Neural progenitor cell (in vitro differentiated cells): ENCODE results near the gene GALNTL6. TPM values are rescaled to one million over a fixed set of nuclear protein-coding genes. Genes with fewer than 3 reads are reported as not detected.

Source experiments
- DNase-seq: peaks from one replicate; pipeline ENCODE4 v3.0.0-alpha.2; 2016; ENCODE audit warnings: low spot score
- H2AFZ ChIP-seq: fragments of 200-600 bp; sonication (generic); replicated peaks from 2 replicates; pipeline ENCODE4 v1.6.1; 2016; ENCODE audit warnings: antibody characterized with exemption
- H3F3A ChIP-seq: fragments of 200-600 bp; sonication (generic); 2 replicates; pipeline ENCODE4 v1.6.1; 2016; ENCODE audit warnings: antibody characterized with exemption, low read depth
- H3K27ac ChIP-seq: fragments of 200-600 bp; sonication (generic); 2 replicates; pipeline ENCODE4 v1.5.1; 2016; ENCODE audit warnings: mild to moderate bottlenecking
- H3K27me3 ChIP-seq: fragments of 200-600 bp; sonication (generic); 2 replicates; pipeline ENCODE4 v1.6.1; 2016; ENCODE audit warnings: mild to moderate bottlenecking, moderate library complexity
- H3K36me3 ChIP-seq: fragments of 200-600 bp; sonication (generic); 2 replicates; pipeline ENCODE4 v1.5.1; 2016
- H3K4me1 ChIP-seq: fragments of 200-600 bp; sonication (generic); 2 replicates; pipeline ENCODE4 v1.6.1; 2016; ENCODE audit warnings: mixed run types
- H3K4me2 ChIP-seq: fragments of 200-600 bp; sonication (generic); 2 replicates; pipeline ENCODE4 v1.6.1; 2016
- H3K4me3 ChIP-seq: fragments of 200-600 bp; sonication (generic); 2 replicates; pipeline ENCODE4 v1.5.1; 2016
- H3K79me2 ChIP-seq: fragments of 200-600 bp; sonication (generic); 2 replicates; pipeline ENCODE4 v1.6.1; 2016; ENCODE audit warnings: low read depth
- H3K9ac ChIP-seq: fragments of 200-600 bp; sonication (generic); 2 replicates; pipeline ENCODE4 v1.6.1; 2016
- H3K9me3 ChIP-seq: fragments of 200-600 bp; sonication (generic); 2 replicates; pipeline ENCODE4 v1.5.1; 2016; ENCODE audit warnings: low read depth
- H4K20me1 ChIP-seq: fragments of 200-600 bp; sonication (generic); 2 replicates; pipeline ENCODE4 v1.6.1; 2016; ENCODE audit warnings: low read depth
- H3K27ac Mint-ChIP-seq: 3 replicates; pipeline ENCODE4 v1.8.0; 2021; ENCODE audit warnings: mixed read lengths
- H3K27me3 Mint-ChIP-seq: 2 replicates; pipeline ENCODE4 v1.8.0; 2022; ENCODE audit warnings: low read depth, mild to moderate bottlenecking, inconsistent platforms, moderate library complexity, mixed read lengths; ENCODE audit not compliant: insufficient read depth
- H3K36me3 Mint-ChIP-seq: 3 replicates; pipeline ENCODE4 v1.8.0; 2021; ENCODE audit warnings: mixed read lengths
- H3K4me1 Mint-ChIP-seq: 3 replicates; pipeline ENCODE4 v1.8.0; 2021; ENCODE audit warnings: mixed read lengths
- H3K4me3 Mint-ChIP-seq: 3 replicates; pipeline ENCODE4 v1.8.0; 2021; ENCODE audit warnings: mild to moderate bottlenecking, moderate library complexity, mixed read lengths
- H3K9me3 Mint-ChIP-seq: 3 replicates; pipeline ENCODE4 v1.8.0; 2020; ENCODE audit warnings: mixed read lengths
- EZH2 ChIP-seq: fragments of 200-600 bp; sonication (generic); IDR thresholded peaks from 2 replicates; pipeline ENCODE4 v1.6.1; 2017; ENCODE audit warnings: antibody characterized with exemption, mild to moderate bottlenecking, moderate library complexity
- EZH2phosphoT487 ChIP-seq: fragments of 200-600 bp; sonication (generic); IDR thresholded peaks from 2 replicates; pipeline ENCODE4 v1.6.1; 2017; ENCODE audit warnings: antibody characterized with exemption
- total RNA-seq: library from RNA; depleted of rRNA; stranded (reverse); fragments of >200 nt; gene quantifications from 2 replicates; pipeline ENCODE4 v1.2.3, GENCODE V29; 2015; ENCODE audit warnings: low replicate concordance
- TF ChIP-seq, protein P1 (sequence below): fragments of 200-600 bp; sonication (generic); IDR thresholded peaks from 2 replicates; pipeline ENCODE4 v1.5.1; 2017; ENCODE audit warnings: antibody characterized with exemption, mild to moderate bottlenecking

The GALNTL6 gene
- total RNA-seq, 1 donor from 2014 or later: 0.15 TPM

DNA sequence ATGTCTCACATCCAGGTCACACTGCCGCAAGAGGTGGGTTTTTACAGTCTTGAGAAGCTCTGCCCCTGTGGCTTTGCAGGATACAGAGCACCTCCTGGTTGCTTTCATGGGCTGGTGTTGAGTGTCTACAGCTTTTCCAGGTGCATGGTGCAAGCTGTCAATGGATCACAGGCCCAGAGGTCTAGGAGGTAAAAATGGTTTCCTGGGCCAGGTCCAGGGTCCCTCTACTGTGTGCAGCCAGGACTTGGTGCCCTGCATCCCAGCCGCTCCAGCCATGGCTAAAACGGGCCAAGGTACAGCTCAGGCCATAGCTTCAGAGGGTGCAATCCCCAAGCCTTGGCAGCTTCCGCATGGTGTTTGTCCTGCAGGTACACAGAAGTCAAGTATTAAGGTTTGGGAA, 921.4 kb downstream of the GALNTL6 start:
- no peak overlapping the region for H3K27ac ChIP-seq
- no peak overlapping the region for H3K9ac ChIP-seq
- H3K4me1 ChIP-seq: no peaks in the 10 kb centered on the region

DNA sequence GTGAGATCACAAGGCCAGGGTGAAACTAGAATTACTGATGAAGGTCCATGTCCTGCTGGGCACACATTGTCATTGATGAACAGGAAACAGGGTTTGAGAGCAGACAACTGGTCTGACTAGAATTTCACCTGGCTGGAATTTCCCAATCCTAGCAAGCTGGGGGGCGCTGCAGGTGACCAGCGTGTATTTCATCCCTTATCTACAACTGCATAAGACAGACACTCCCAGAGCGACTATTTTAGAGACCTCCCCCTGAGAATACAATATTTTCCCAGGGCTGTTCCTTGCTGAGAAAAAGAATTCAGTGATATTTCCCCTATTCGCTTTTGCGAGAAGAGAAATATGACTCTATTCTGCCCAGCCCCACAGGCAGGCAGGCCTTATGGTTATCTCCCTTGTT, 922.8 kb downstream of the GALNTL6 start:
- Histone ChIP-seq H3K4me3 (no peak overlapping the region), H3K27ac (no peak overlapping the region), H3K27me3 (no peaks in the 10 kb centered on the region), H3K4me1 (no peaks in the 10 kb centered on the region), H3K9me3 (peaks cover 11% of the 10 kb centered on the region), H3K9ac (no peak overlapping the region), H2AFZ (no peak overlapping the region), H3F3A (no peaks in the 10 kb centered on the region), H4K20me1 (no peaks in the 10 kb centered on the region), H3K36me3 (no peaks in the 10 kb centered on the region), H3K4me2 (no peak overlapping the region), H3K79me2 (no peaks in the 10 kb centered on the region)
- no peak for DNase-seq
- H3K4me3 Mint-ChIP-seq: no peak overlapping the region
- H3K27me3 Mint-ChIP-seq: peaks cover 2% of the 10 kb centered on the region
- no peaks in the 10 kb centered on the region for H3K4me1 Mint-ChIP-seq
- TF ChIP-seq EZH2phosphoT487: no peak
- TF ChIP-seq, protein P1, sequence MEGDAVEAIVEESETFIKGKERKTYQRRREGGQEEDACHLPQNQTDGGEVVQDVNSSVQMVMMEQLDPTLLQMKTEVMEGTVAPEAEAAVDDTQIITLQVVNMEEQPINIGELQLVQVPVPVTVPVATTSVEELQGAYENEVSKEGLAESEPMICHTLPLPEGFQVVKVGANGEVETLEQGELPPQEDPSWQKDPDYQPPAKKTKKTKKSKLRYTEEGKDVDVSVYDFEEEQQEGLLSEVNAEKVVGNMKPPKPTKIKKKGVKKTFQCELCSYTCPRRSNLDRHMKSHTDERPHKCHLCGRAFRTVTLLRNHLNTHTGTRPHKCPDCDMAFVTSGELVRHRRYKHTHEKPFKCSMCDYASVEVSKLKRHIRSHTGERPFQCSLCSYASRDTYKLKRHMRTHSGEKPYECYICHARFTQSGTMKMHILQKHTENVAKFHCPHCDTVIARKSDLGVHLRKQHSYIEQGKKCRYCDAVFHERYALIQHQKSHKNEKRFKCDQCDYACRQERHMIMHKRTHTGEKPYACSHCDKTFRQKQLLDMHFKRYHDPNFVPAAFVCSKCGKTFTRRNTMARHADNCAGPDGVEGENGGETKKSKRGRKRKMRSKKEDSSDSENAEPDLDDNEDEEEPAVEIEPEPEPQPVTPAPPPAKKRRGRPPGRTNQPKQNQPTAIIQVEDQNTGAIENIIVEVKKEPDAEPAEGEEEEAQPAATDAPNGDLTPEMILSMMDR: no peak
- no peak for TF ChIP-seq EZH2
- peaks cover 57% of the 10 kb centered on the region for H3K9me3 Mint-ChIP-seq
- no peaks in the 10 kb centered on the region for H3K36me3 Mint-ChIP-seq
- H3K27ac Mint-ChIP-seq: no peak overlapping the region

More for the DNA sequence above, 921.4 kb downstream of the GALNTL6 start:
- Histone ChIP-seq H3K4me3 (no peak overlapping the region), H3K27me3 (no peaks in the 10 kb centered on the region), H3K4me2 (no peak overlapping the region), H2AFZ (no peak overlapping the region), H3K36me3 (no peaks in the 10 kb centered on the region), H3K79me2 (no peaks in the 10 kb centered on the region), H4K20me1 (no peaks in the 10 kb centered on the region), H3K9me3 (peaks cover 11% of the 10 kb centered on the region), H3F3A (no peaks in the 10 kb centered on the region)
- Mint-ChIP-seq H3K4me3 (no peak overlapping the region), H3K36me3 (no peaks in the 10 kb centered on the region), H3K4me1 (no peaks in the 10 kb centered on the region), H3K9me3 (peaks cover 63% of the 10 kb centered on the region), H3K27me3 (peaks cover 2% of the 10 kb centered on the region), H3K27ac (no peak overlapping the region)
- TF ChIP-seq, protein P1: no peak
- TF ChIP-seq EZH2 (no peak), EZH2phosphoT487 (no peak)
- DNase-seq: no peak

DNA sequence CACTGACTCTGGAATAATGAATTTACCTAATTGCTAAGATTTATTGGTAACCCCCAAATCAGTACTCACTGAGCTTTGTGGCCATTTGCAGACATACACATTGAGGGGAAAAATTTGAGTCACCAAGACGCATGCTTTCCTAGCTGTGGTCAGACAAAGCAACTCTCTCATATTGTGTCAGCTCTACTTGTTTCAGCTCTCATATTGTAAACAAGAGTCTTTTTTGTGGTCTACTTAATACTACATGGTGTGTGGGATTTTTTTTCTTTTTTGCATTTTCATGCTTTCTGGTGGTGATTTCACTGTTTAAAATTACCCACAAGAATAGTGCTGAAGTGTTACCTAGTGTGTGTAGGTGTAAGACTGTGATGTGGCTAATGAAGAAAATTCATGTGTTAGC, 927.2 kb downstream of the GALNTL6 start:
- no peaks in the 10 kb centered on the region for H3K4me1 ChIP-seq
- no peak overlapping the region for H3K9ac ChIP-seq
- Mint-ChIP-seq H3K4me1 (no peaks in the 10 kb centered on the region), H3K27me3 (peaks cover 2% of the 10 kb centered on the region), H3K4me3 (no peak overlapping the region), H3K36me3 (no peaks in the 10 kb centered on the region), H3K9me3 (peaks cover 23% of the 10 kb centered on the region), H3K27ac (no peak overlapping the region)
- DNase-seq: no peak
- H3K9me3 ChIP-seq: peaks cover 2% of the 10 kb centered on the region
- H3K36me3 ChIP-seq: no peaks in the 10 kb centered on the region
- no peaks in the 10 kb centered on the region for H4K20me1 ChIP-seq
- H2AFZ ChIP-seq: no peak overlapping the region
- no peaks in the 10 kb centered on the region for H3K27me3 ChIP-seq
- no peak overlapping the region for H3K4me3 ChIP-seq
- TF ChIP-seq, protein P1: no peak
- TF ChIP-seq EZH2 (no peak), EZH2phosphoT487 (no peak)
- no peaks in the 10 kb centered on the region for H3F3A ChIP-seq
- H3K27ac ChIP-seq: no peak overlapping the region
- no peaks in the 10 kb centered on the region for H3K79me2 ChIP-seq
- no peak overlapping the region for H3K4me2 ChIP-seq
